MM.1S (cell line): Measurements from ENCODE around the gene TBC1D8.
A peak's percentile ranks its signal among the peaks of the same experiment; 100 is the strongest.
"Not testable (repeated sequence)": the region's sequence is repeated elsewhere in the genome, so short reads cannot be mapped to it uniquely, and the experiment has no call there.

Experiments
- DNase-seq: peaks from one replicate; pipeline ENCODE4 v3.0.0-alpha.2; 2015
- H2AFZ ChIP-seq: fragments of 300-600 bp; sonication (generic); 2 replicates; pipeline ENCODE4 v1.6.0; 2016; ENCODE audit warnings: antibody characterized with exemption, low read length
- H3F3A ChIP-seq: fragments of 300-600 bp; sonication (generic); 2 replicates; pipeline ENCODE4 v1.6.1; 2016; ENCODE audit warnings: mild to moderate bottlenecking, antibody characterized with exemption, low read length, moderate library complexity, mixed read lengths; ENCODE audit not compliant: insufficient read depth
- H3K27ac ChIP-seq: fragments of 300-600 bp; sonication (generic); 2 replicates; pipeline ENCODE4 v1.5.1; 2016; ENCODE audit warnings: mild to moderate bottlenecking, low read length
- H3K27me3 ChIP-seq: fragments of 300-600 bp; sonication (generic); replicated peaks from 2 replicates; pipeline ENCODE4 v1.6.0; 2016; ENCODE audit warnings: low read length; ENCODE audit not compliant: insufficient read depth
- H3K36me3 ChIP-seq: fragments of 300-600 bp; sonication (generic); replicated peaks from 2 replicates; pipeline ENCODE4 v1.6.1; 2016; ENCODE audit warnings: mild to moderate bottlenecking, low read length, mixed read lengths; ENCODE audit not compliant: insufficient read depth
- H3K4me1 ChIP-seq: fragments of 300-600 bp; sonication (generic); 2 replicates; pipeline ENCODE4 v1.6.1; 2016; ENCODE audit warnings: low read length, mixed read lengths
- H3K4me2 ChIP-seq: fragments of 300-600 bp; sonication (generic); 2 replicates; pipeline ENCODE4 v1.6.0; 2016; ENCODE audit warnings: low read depth, low read length
- H3K4me3 ChIP-seq: fragments of 300-600 bp; sonication (generic); 2 replicates; pipeline ENCODE4 v1.5.1; 2016; ENCODE audit warnings: low read length, mixed read lengths
- H3K79me2 ChIP-seq: fragments of 300-600 bp; sonication (generic); 2 replicates; pipeline ENCODE4 v1.6.1; 2016; ENCODE audit warnings: mixed run types, low read length, mixed read lengths
- H3K9ac ChIP-seq: fragments of 300-600 bp; sonication (generic); 2 replicates; pipeline ENCODE4 v1.6.1; 2016; ENCODE audit warnings: low read length, mixed read lengths
- H3K9me2 ChIP-seq: fragments of 300-600 bp; sonication (generic); replicated peaks from 2 replicates; pipeline ENCODE4 v1.6.1; 2016; ENCODE audit warnings: mild to moderate bottlenecking, low read length, mixed read lengths; ENCODE audit not compliant: insufficient read depth
- H3K9me3 ChIP-seq: fragments of 300-600 bp; sonication (generic); replicated peaks from 2 replicates; pipeline ENCODE4 v1.6.1; 2016; ENCODE audit warnings: mild to moderate bottlenecking, low read length, mixed read lengths; ENCODE audit not compliant: insufficient read depth
- H4K20me1 ChIP-seq: fragments of 300-600 bp; sonication (generic); 2 replicates; pipeline ENCODE4 v1.6.1; 2016; ENCODE audit warnings: mild to moderate bottlenecking, low read length, moderate library complexity, mixed read lengths; ENCODE audit not compliant: insufficient read depth
- CTCF ChIP-seq: fragments of 300-600 bp; sonication (generic); IDR thresholded peaks from 2 replicates; pipeline ENCODE4 v1.5.1; 2016; ENCODE audit warnings: antibody characterized with exemption, low read length, mixed read lengths
- EZH2 ChIP-seq: fragments of 300-600 bp; sonication (generic); optimal IDR thresholded peaks from 2 replicates; pipeline ENCODE3; 2017; ENCODE audit warnings: low read depth, mild to moderate bottlenecking, antibody characterized with exemption, low read length, mixed read lengths
- EZH2phosphoT487 ChIP-seq: fragments of 300-600 bp; sonication (generic); IDR thresholded peaks from 2 replicates; pipeline ENCODE4 v1.6.1; 2018; ENCODE audit warnings: antibody characterized with exemption, low read length

Gene TBC1D8

DNA sequence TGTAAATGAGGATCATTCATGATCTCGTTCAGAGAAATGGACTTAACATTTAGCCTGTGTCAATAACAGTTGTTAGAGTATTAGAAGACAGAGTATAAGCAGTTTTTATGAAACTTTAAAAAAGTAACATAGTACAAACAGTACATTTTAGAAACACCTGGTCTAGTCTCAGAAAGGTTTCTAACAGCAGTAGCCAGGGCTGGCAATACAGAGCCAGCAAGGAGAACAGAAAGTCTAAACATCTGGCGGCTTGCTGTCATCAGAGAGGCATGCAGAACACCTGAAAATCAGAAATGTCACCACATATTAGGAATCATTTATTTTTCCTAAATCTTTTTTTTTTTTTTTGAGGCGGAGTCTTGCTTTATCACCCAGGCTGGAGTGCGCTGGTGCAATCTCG lies 99.0 kb downstream of the TBC1D8 start:
- peak; percentile 66 for DNase-seq
- Histone ChIP-seq H3K36me3 (no peaks in the 10 kb centered on the region), H3K4me3 (no peak overlapping the region)

DNA sequence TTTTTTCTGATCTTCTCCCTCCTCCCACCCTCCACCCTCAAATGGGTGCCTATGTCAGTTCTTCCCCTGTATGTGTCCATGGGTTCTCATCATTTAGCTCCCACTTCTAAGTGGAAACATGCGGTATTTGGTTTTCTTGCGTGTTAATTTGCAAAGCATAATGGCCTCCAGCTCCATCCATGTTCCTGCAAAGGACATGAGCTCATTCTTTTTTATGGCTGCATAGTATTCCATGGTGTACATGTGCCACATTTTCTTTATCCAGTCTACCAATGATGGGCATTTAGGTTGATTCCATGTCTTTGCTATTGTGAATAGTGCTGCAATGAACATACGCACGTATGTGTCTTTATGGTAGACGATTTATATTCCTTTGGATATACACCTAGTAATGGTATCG lies 100.3 kb downstream of the TBC1D8 start:
- H2AFZ ChIP-seq, H3K27ac ChIP-seq, DNase-seq, H3K4me3 ChIP-seq, H3K79me2 ChIP-seq, H3K9me2 ChIP-seq, H3K4me2 ChIP-seq, H3K9me3 ChIP-seq, H3K27me3 ChIP-seq, H3K9ac ChIP-seq, H3K36me3 ChIP-seq, H4K20me1 ChIP-seq: not testable (repeated sequence)
- Histone ChIP-seq H3F3A (peaks cover 12% of the 10 kb centered on the region), H3K4me1 (peaks cover 23% of the 10 kb centered on the region)

More for the DNA sequence above, 99.0 kb downstream of the TBC1D8 start:
- Histone ChIP-seq H3K9me2 (no peaks in the 10 kb centered on the region), H2AFZ (no peak overlapping the region), H3K9me3 (no peaks in the 10 kb centered on the region), H3K4me1 (peaks cover 27% of the 10 kb centered on the region), H3K79me2 (no peaks in the 10 kb centered on the region), H3K4me2 (peak overlapping the region; percentile 25; the same call in 1 of the 2 replicates), H3K27me3 (no peaks in the 10 kb centered on the region), H3F3A (peaks cover 11% of the 10 kb centered on the region), H3K9ac (no peak overlapping the region), H3K27ac (peak overlapping the region; percentile 51; the same call in 1 of the 2 replicates), H4K20me1 (no peaks in the 10 kb centered on the region)
- TF ChIP-seq EZH2 (no peak), EZH2phosphoT487 (no peak), CTCF (no peak)

DNA sequence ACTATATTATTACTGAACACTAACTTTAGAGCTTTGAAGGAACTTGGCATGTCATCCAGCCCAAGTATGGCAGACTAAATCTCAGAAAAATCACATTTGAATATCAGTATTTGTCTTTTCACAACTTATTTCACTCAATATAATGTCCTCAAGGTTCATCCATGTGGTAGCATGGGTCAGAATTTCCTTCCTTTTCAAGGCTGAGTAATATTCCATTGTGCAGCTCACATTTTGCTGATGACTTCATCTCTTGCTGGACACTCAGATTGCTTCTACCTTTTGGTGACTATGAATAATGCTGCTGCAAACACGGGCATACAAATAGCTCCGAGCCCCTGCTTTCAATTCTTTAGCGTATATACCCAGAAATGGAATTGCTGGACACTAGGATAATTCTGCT lies 102.4 kb downstream of the TBC1D8 start:
- Histone ChIP-seq H3K27ac (no peak overlapping the region), H3K9me2 (no peaks in the 10 kb centered on the region), H3K9ac (no peak overlapping the region), H3F3A (peaks cover 22% of the 10 kb centered on the region), H3K27me3 (no peaks in the 10 kb centered on the region), H3K4me1 (peaks cover 30% of the 10 kb centered on the region), H3K4me3 (no peak overlapping the region), H3K36me3 (no peaks in the 10 kb centered on the region), H3K79me2 (no peaks in the 10 kb centered on the region), H2AFZ (no peak overlapping the region), H4K20me1 (no peaks in the 10 kb centered on the region), H3K4me2 (no peak overlapping the region), H3K9me3 (no peaks in the 10 kb centered on the region)
- no peak for DNase-seq
- TF ChIP-seq EZH2: no peak

- no peak overlapping the region for H2AFZ ChIP-seq
- H3K4me1 ChIP-seq: peaks cover 38% of the 10 kb centered on the region
- H3K9me3 ChIP-seq: no peaks in the 10 kb centered on the region
- peaks cover 26% of the 10 kb centered on the region for H3F3A ChIP-seq
- H3K9ac ChIP-seq: no peak overlapping the region
- no peak overlapping the region for H3K4me3 ChIP-seq
- H3K27ac ChIP-seq: peak overlapping the region; percentile 5; the same call in 1 of the 2 replicates
- DNase-seq: no peak
- H3K27me3 ChIP-seq: no peaks in the 10 kb centered on the region
- no peaks in the 10 kb centered on the region for H3K79me2 ChIP-seq
- no peaks in the 10 kb centered on the region for H3K9me2 ChIP-seq
- TF ChIP-seq CTCF: no peak
- TF ChIP-seq EZH2phosphoT487: no peak
- no peak for TF ChIP-seq EZH2
- peak overlapping the region; percentile 28; the same call in 1 of the 2 replicates for H3K4me2 ChIP-seq
- H3K36me3 ChIP-seq: no peaks in the 10 kb centered on the region
- H4K20me1 ChIP-seq: no peaks in the 10 kb centered on the region
Observed at GRCh38 chr2:101047774-101048173, 103.4 kb downstream of the TBC1D8 start.
